K562 (cell line): ENCODE data around the gene CCDC17. TPM values are rescaled to one million over a fixed set of nuclear protein-coding genes. Genes with fewer than 3 reads are reported as not detected.

ENCODE experiments used
- CBX2 ChIP-seq: fragments of 200-600 bp; sonication (generic); IDR thresholded peaks from one replicate; pipeline ENCODE4 v1.6.1; 2012; ENCODE audit warnings: mild to moderate bottlenecking, low read length, inconsistent platforms; ENCODE audit not compliant: insufficient read depth, poor library complexity, severe bottlenecking
- LEF1 ChIP-seq: fragments of 450-650 bp; IDR thresholded peaks from 2 replicates; pipeline ENCODE4 v1.6.1; 2016; ENCODE audit warnings: mild to moderate bottlenecking
- MAFF ChIP-seq: IDR thresholded peaks from 2 replicates; pipeline ENCODE4 v1.6.1; 2012; ENCODE audit warnings: low read length, improper control_type of control experiment
- MTA2 ChIP-seq: fragments of 450-650 bp; IDR thresholded peaks from 2 replicates; pipeline ENCODE4 v1.6.1; 2016; ENCODE audit warnings: low read depth
- NFIX ChIP-seq: fragments of 250-450 bp; sonication (Bioruptor Pico); IDR thresholded peaks from 2 replicates; pipeline ENCODE4 v1.4.0; 2020; ENCODE audit warnings: low read depth, mild to moderate bottlenecking, moderate library complexity
- NR2C1 ChIP-seq, 2 experiments: fragments of 450-650 bp; IDR thresholded peaks; 2 replicates each; pipeline ENCODE4 v1.6.1; 2017; ENCODE audit warnings: mild to moderate bottlenecking in 2 of 2, antibody characterized with exemption in 1 of 2, inconsistent platforms in 1 of 2, missing compliant biosample characterization in 1 of 2, missing genetic modification characterization in 1 of 2
- RBFOX2 ChIP-seq: fragments of 200-400 bp; formaldehyde crosslinking; IDR thresholded peaks from 2 replicates; pipeline ENCODE4 v1.6.1; 2017; ENCODE audit warnings: low read depth, mild to moderate bottlenecking, low read length, moderate library complexity
- RBM22 ChIP-seq: fragments of 200-400 bp; formaldehyde crosslinking; IDR thresholded peaks from 2 replicates; pipeline ENCODE4 v1.6.1; 2018; ENCODE audit warnings: low read length, low read depth; ENCODE audit not compliant: poor library complexity, severe bottlenecking
- RBM34 ChIP-seq: fragments of 200-400 bp; formaldehyde crosslinking; IDR thresholded peaks from 2 replicates; pipeline ENCODE4 v1.6.1; 2018; ENCODE audit warnings: low read length, borderline replicate concordance; ENCODE audit not compliant: insufficient read depth
- RBM39 ChIP-seq: fragments of 200-400 bp; formaldehyde crosslinking; optimal IDR thresholded peaks from 2 replicates; pipeline ENCODE3; 2018; ENCODE audit warnings: low read depth, low read length
- RFX7 ChIP-seq: fragments of 250-450 bp; sonication (Bioruptor Pico); IDR thresholded peaks from 2 replicates; pipeline ENCODE4 v1.5.1; 2021; ENCODE audit warnings: mild to moderate bottlenecking
- RUNX1 ChIP-seq: sonication (generic); IDR thresholded peaks from 2 replicates; pipeline ENCODE4 v1.6.1; 2016; ENCODE audit warnings: antibody characterized with exemption, low read depth
- SAP30 ChIP-seq: fragments of 200-600 bp; sonication (generic); IDR thresholded peaks from 2 replicates; pipeline ENCODE4 v1.6.1; 2012; ENCODE audit warnings: borderline replicate concordance, low read depth, mild to moderate bottlenecking, moderate library complexity, low read length, control low read depth, inconsistent platforms; ENCODE audit not compliant: insufficient read depth, poor library complexity, severe bottlenecking
- SMAD4 ChIP-seq: fragments of 250-450 bp; sonication (Bioruptor Pico); conservative IDR thresholded peaks from 2 replicates; pipeline ENCODE4 v1.8.0; 2021; ENCODE audit warnings: inconsistent platforms, mild to moderate bottlenecking, moderate library complexity
- SRSF7 ChIP-seq: fragments of 200-400 bp; formaldehyde crosslinking; optimal IDR thresholded peaks from 2 replicates; pipeline ENCODE3; 2017; ENCODE audit warnings: mild to moderate bottlenecking, low read depth, low read length
- TGIF2 ChIP-seq: sonication (generic); formaldehyde crosslinking; IDR thresholded peaks from 2 replicates; pipeline ENCODE4 v1.8.1; 2022; ENCODE audit warnings: mild to moderate bottlenecking, missing genetic modification reagents, moderate library complexity
- XRCC3 ChIP-seq: fragments of 450-650 bp; IDR thresholded peaks from 2 replicates; pipeline ENCODE4 v1.6.1; 2017; ENCODE audit warnings: mild to moderate bottlenecking, moderate library complexity
- ZFP1 ChIP-seq: fragments of 450-650 bp; formaldehyde crosslinking; IDR thresholded peaks from 2 replicates; pipeline ENCODE4 v1.4.0; 2020; ENCODE audit warnings: mild to moderate bottlenecking, mixed read lengths
- ZNF184 ChIP-seq: sonication (generic); formaldehyde crosslinking; IDR thresholded peaks from 2 replicates; pipeline ENCODE4 v1.5.0; 2020; ENCODE audit warnings: missing genetic modification reagents
- ZNF24 ChIP-seq: fragments of 450-650 bp; IDR thresholded peaks from 2 replicates; pipeline ENCODE4 v1.6.1; 2016
- ZNF444 ChIP-seq: fragments of 250-450 bp; sonication (Bioruptor Pico); IDR thresholded peaks from 2 replicates; pipeline ENCODE4 v1.4.0; 2020; ENCODE audit warnings: mild to moderate bottlenecking, moderate library complexity
- polyA plus RNA-seq, 8 experiments: library from polyadenylated mRNA; depleted of rRNA in 4 of 8; stranded (reverse) in 5 of 8; unstranded in 3 of 8; fragments of >200 nt; fragmentation: Nextera tagmentation in 2 of 8; fragmentation: Illumina TruSeq in 1 of 8; extraction: Ambion mirVana in 2 of 8; extraction: Trizol in 1 of 8; gene quantifications; 2 replicates each; pipeline versions ENCODE4 v1.2.1 to v1.2.3, GENCODE V29; 2011 to 2014; ENCODE audit warnings: inconsistent platforms in 1 of 8, missing spikeins in 1 of 8
- total RNA-seq, 7 experiments: library from RNA; depleted of rRNA in 6 of 7; stranded (reverse); fragments of >200 nt in 6 of 7; fragmentation: Illumina TruSeq in 2 of 7; extraction: Trizol in 2 of 7; gene quantifications; 2 replicates each; pipeline versions ENCODE4 v1.2.1 to v1.2.3, GENCODE V29; 2011 to 2021; ENCODE audit warnings: low replicate concordance in 1 of 7
- TF ChIP-seq, protein P1 (sequence below), 2 experiments: fragments of 250-450 bp in 1 of 2; fragments of 450-650 bp in 1 of 2; sonication (Bioruptor Pico) in 1 of 2; IDR thresholded peaks; 2 replicates each; pipeline versions ENCODE4 v1.6.1 to v1.8.0; 2016 to 2021; ENCODE audit warnings: mild to moderate bottlenecking in 2 of 2, moderate library complexity in 2 of 2, missing compliant biosample characterization in 1 of 2, missing genetic modification characterization in 1 of 2
- TF ChIP-seq, protein P2 (sequence below): fragments of 250-450 bp; sonication (Bioruptor Pico); IDR thresholded peaks from 2 replicates; pipeline ENCODE4 v1.5.0; 2020; ENCODE audit warnings: mild to moderate bottlenecking
- TF ChIP-seq, protein P3 (sequence below): fragments of 150-350 bp; conservative IDR thresholded peaks from 2 replicates; pipeline ENCODE4 v1.6.1; 2014; ENCODE audit warnings: low read length
- TF ChIP-seq, protein P4 (sequence below): fragments of 250-450 bp; sonication (Bioruptor Pico); IDR thresholded peaks from 2 replicates; pipeline ENCODE4 v1.5.0; 2021

The CCDC17 gene
- total and polyA plus RNA-seq, 9 of the 15 experiments (the other 6 are each of a cell fraction or from before 2014, with no cell fraction given), result 0.20 to 2.4 (median 0.85) TPM

DNA sequence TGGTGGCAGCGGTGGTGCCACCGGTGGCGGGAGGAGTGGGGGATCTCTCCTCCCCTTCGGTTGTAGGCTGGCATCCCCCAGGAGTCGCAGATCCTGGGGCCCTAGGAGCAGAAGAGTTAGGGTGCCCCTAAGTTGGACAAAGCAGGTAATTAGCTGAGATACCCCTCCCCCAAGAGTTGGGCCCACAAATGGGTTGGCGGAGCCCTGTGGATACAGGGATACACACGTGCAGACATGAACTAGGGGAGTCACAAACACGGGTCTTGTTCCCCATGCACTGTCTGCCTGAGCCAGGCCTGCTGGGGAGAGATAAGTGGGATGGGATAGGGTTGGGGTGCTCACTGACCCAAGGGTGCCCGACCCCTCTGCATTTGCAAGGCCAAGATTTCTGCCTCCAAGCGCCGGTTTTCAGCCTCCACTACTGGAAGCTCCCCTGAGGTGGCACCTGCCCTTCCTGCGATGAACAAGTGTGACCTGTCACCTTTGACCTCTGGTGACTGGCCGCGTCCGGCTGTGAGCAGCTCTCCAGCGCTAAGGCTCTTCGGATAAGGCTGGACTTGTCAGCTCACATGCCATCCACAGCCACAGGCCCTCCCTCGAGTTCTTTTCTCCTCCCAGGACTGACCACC is 1.8 kb downstream of the CCDC17 start (continued):
- TF ChIP-seq TGIF2 (CRISPR knock-in tag), result no peak
- TF ChIP-seq, protein P1, sequence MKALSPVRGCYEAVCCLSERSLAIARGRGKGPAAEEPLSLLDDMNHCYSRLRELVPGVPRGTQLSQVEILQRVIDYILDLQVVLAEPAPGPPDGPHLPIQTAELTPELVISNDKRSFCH (CRISPR knock-in tag; IDR thresholded peaks at IDR 0.05), result no peak
- TF ChIP-seq, protein P1 (tag; IDR thresholded peaks at IDR 0.05), result 0 out of 2 replicates have a peak, but pooled peaks have one; percentile 31
- TF ChIP-seq SRSF7, result no peak
- peak; percentile 4 for TF ChIP-seq RBM22
- TF ChIP-seq SMAD4 (CRISPR knock-in tag), result no peak
- no peak for TF ChIP-seq SAP30
- no peak for TF ChIP-seq MAFF
- TF ChIP-seq, protein P2, sequence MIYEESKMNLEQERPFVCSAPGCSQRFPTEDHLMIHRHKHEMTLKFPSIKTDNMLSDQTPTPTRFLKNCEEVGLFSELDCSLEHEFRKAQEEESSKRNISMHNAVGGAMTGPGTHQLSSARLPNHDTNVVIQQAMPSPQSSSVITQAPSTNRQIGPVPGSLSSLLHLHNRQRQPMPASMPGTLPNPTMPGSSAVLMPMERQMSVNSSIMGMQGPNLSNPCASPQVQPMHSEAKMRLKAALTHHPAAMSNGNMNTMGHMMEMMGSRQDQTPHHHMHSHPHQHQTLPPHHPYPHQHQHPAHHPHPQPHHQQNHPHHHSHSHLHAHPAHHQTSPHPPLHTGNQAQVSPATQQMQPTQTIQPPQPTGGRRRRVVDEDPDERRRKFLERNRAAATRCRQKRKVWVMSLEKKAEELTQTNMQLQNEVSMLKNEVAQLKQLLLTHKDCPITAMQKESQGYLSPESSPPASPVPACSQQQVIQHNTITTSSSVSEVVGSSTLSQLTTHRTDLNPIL (CRISPR knock-in tag), result no peak
- no peak for TF ChIP-seq XRCC3
- TF ChIP-seq RFX7 (CRISPR knock-in tag), result no peak
- TF ChIP-seq RBM39, result no peak
- TF ChIP-seq NFIX (CRISPR knock-in tag), result no peak
- TF ChIP-seq, protein P3, sequence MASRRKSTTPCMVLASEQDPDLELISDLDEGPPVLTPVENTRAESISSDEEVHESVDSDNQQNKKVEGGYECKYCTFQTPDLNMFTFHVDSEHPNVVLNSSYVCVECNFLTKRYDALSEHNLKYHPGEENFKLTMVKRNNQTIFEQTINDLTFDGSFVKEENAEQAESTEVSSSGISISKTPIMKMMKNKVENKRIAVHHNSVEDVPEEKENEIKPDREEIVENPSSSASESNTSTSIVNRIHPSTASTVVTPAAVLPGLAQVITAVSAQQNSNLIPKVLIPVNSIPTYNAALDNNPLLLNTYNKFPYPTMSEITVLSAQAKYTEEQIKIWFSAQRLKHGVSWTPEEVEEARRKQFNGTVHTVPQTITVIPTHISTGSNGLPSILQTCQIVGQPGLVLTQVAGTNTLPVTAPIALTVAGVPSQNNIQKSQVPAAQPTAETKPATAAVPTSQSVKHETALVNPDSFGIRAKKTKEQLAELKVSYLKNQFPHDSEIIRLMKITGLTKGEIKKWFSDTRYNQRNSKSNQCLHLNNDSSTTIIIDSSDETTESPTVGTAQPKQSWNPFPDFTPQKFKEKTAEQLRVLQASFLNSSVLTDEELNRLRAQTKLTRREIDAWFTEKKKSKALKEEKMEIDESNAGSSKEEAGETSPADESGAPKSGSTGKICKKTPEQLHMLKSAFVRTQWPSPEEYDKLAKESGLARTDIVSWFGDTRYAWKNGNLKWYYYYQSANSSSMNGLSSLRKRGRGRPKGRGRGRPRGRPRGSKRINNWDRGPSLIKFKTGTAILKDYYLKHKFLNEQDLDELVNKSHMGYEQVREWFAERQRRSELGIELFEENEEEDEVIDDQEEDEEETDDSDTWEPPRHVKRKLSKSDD, result no peak
- TF ChIP-seq ZNF444 (CRISPR knock-in tag), result no peak
- TF ChIP-seq, protein P4, sequence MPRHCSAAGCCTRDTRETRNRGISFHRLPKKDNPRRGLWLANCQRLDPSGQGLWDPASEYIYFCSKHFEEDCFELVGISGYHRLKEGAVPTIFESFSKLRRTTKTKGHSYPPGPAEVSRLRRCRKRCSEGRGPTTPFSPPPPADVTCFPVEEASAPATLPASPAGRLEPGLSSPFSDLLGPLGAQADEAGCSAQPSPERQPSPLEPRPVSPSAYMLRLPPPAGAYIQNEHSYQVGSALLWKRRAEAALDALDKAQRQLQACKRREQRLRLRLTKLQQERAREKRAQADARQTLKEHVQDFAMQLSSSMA (CRISPR knock-in tag), result no peak
- TF ChIP-seq MTA2, result no peak
- TF ChIP-seq ZNF24, result no peak
- no peak for TF ChIP-seq CBX2
- TF ChIP-seq LEF1, result no peak
- no peak for TF ChIP-seq RBM34
- TF ChIP-seq NR2C1 (IDR thresholded peaks at IDR 0.05), result peak; percentile 93
- peak; percentile 96 for TF ChIP-seq NR2C1 (tag; IDR thresholded peaks at IDR 0.05)
- TF ChIP-seq RUNX1, result no peak
- TF ChIP-seq ZNF184 (CRISPR knock-in tag), result no peak
- TF ChIP-seq RBFOX2, result 0 out of 2 replicates have a peak, but pooled peaks have one; percentile 9
- TF ChIP-seq ZFP1 (CRISPR knock-in tag), result no peak
